Lung (tissue), 12 donors: Measurements from ENCODE around the gene LPAR1. TPM values are rescaled to one million over a fixed set of nuclear protein-coding genes. Genes with fewer than 3 reads are reported as not detected.

Experiments used
- ATAC-seq: fragments of 200-7000 bp; cut with Tn5 transposase; one replicate; pipeline ENCODE4 v1.9.1; 2020; ENCODE audit warnings: moderate number of reproducible peaks; ENCODE audit not compliant: insufficient read depth, low FRiP score
- DNase-seq, 3 donors: peaks; one replicate each; pipeline ENCODE4 v3.0.0-alpha.2; 2013 to 2017
- H3K27ac ChIP-seq, 2 donors: one replicate each; pipeline ENCODE4 v1.5.1; 2013; ENCODE audit warnings: mild to moderate bottlenecking in 2 of 2, moderate library complexity in 2 of 2, control low read depth in 1 of 2, inconsistent platforms in 1 of 2, low read depth in 1 of 2, low read length in 1 of 2
- H3K27me3 ChIP-seq, 3 donors: one replicate each; pipeline ENCODE4 v1.5.1; 2013; ENCODE audit warnings: low read length in 2 of 3; ENCODE audit not compliant: control insufficient read depth in 3 of 3, insufficient read depth in 3 of 3
- H3K36me3 ChIP-seq, 4 donors: one replicate each; pipeline ENCODE4 v1.5.1; 2013; ENCODE audit warnings: low read length in 4 of 4, mild to moderate bottlenecking in 1 of 4, moderate library complexity in 1 of 4; ENCODE audit not compliant: control insufficient read depth in 4 of 4, insufficient read depth in 4 of 4
- H3K4me1 ChIP-seq, 5 donors: one replicate each; pipeline ENCODE4 v1.5.1; 2013; ENCODE audit warnings: low read length in 5 of 5, mild to moderate bottlenecking in 2 of 5, moderate library complexity in 1 of 5; ENCODE audit not compliant: control insufficient read depth in 5 of 5, insufficient read depth in 5 of 5
- H3K4me3 ChIP-seq: one replicate; pipeline ENCODE4 v1.5.1; 2013; ENCODE audit warnings: mild to moderate bottlenecking, control low read depth, moderate library complexity
- H3K9ac ChIP-seq, 2 donors: one replicate each; pipeline ENCODE4 v1.5.1; 2013; ENCODE audit warnings: low read length in 2 of 2, control low read depth in 1 of 2; ENCODE audit not compliant: insufficient read depth in 1 of 2
- H3K9me3 ChIP-seq, 4 donors: one replicate each; pipeline ENCODE4 v1.5.1; 2013; ENCODE audit warnings: low read length in 3 of 4, mild to moderate bottlenecking in 1 of 4, moderate library complexity in 1 of 4; ENCODE audit not compliant: control insufficient read depth in 4 of 4, insufficient read depth in 3 of 4
- WGBS, 2 donors: extraction: QIAGEN DNeasy Blood & Tissue Kit; methylation state at CpG; one replicate each; pipeline ENCODE4 v1.1.7; 2013; 5-methylcytosine and 5-hydroxymethylcytosine counted together
- polyA plus RNA-seq, 2 donors: library from polyadenylated mRNA; stranded (reverse); fragments of 200-250 nt; gene quantifications; one replicate each; pipeline ENCODE4 v1.2.1, GENCODE V29; 2013
- total RNA-seq, 2 donors: library from RNA; depleted of rRNA in 1 of 2; stranded (reverse); fragments of >200 nt in 1 of 2; gene quantifications; one replicate each; pipeline ENCODE4 v1.2.1, GENCODE V29; 2014 to 2021
- TF ChIP-seq, protein P1 (sequence below): IDR thresholded peaks from 2 replicates; pipeline ENCODE4 v1.5.1; 2012; ENCODE audit warnings: mild to moderate bottlenecking; ENCODE audit errors: control extremely low read depth, extremely low read depth
- donor health status: control.
- donor health status: control.
- donor health status: Bipolar disorder and iron deficiency.
- donor health status: healthy.
- donor health status: DM: yes; HTN: yes; CAD: no.

LPAR1 gene
- total and polyA plus RNA-seq, 4 donors, result 5.2 to 47.6 (median 23.3) TPM

GRCh38 chr9:111063332-111063731, 25.1 kb upstream of the LPAR1 start:
- H3K9ac ChIP-seq, result no peak overlapping the region
- DNase-seq, result no peak
- H3K36me3 ChIP-seq, result no peaks in the 10 kb centered on the region
- ATAC-seq, result no peak
- H3K27me3 ChIP-seq, result no peaks in the 10 kb centered on the region
- H3K4me3 ChIP-seq, result no peak overlapping the region
- TF ChIP-seq, protein P1, sequence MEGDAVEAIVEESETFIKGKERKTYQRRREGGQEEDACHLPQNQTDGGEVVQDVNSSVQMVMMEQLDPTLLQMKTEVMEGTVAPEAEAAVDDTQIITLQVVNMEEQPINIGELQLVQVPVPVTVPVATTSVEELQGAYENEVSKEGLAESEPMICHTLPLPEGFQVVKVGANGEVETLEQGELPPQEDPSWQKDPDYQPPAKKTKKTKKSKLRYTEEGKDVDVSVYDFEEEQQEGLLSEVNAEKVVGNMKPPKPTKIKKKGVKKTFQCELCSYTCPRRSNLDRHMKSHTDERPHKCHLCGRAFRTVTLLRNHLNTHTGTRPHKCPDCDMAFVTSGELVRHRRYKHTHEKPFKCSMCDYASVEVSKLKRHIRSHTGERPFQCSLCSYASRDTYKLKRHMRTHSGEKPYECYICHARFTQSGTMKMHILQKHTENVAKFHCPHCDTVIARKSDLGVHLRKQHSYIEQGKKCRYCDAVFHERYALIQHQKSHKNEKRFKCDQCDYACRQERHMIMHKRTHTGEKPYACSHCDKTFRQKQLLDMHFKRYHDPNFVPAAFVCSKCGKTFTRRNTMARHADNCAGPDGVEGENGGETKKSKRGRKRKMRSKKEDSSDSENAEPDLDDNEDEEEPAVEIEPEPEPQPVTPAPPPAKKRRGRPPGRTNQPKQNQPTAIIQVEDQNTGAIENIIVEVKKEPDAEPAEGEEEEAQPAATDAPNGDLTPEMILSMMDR, result no peak
- no peak overlapping the region for H3K27ac ChIP-seq
- 83 to 92% methylated on average over 3 of the region's 3 CpGs for WGBS, 2 donors
- H3K4me1 ChIP-seq, result peaks cover 0 to 25% (median 0%) of the 10 kb centered on the region in 5 donors
- H3K9me3 ChIP-seq, result peaks cover 0 to 2% (median 0%) of the 10 kb centered on the region in 4 donors

GRCh38 chr9:111058166-111058565, 19.9 kb upstream of the LPAR1 start:
- DNase-seq (no peak), ATAC-seq (no peak)
- Histone ChIP-seq H3K27ac (no peak overlapping the region), H3K4me3 (no peak overlapping the region), H3K27me3 (no peaks in the 10 kb centered on the region), H3K4me1 (peaks cover 0 to 10% (median 0%) of the 10 kb centered on the region in 5 donors), H3K9ac (no peak overlapping the region), H3K36me3 (no peaks in the 10 kb centered on the region), H3K9me3 (peaks cover 0 to 2% (median 0%) of the 10 kb centered on the region in 4 donors)
- TF ChIP-seq, protein P1, result no peak
- 75 to 87% methylated on average over 3 of the region's 3 CpGs for WGBS, 2 donors

GRCh38 chr9:111056538-111056937, 18.3 kb upstream of the LPAR1 start:
- WGBS, 2 donors, result 55 to 77% methylated on average over 3 of the region's 3 CpGs

More at GRCh38 chr9:111056538-111056937, 18.3 kb upstream of the LPAR1 start:
- Histone ChIP-seq H3K4me1 (peaks cover 0 to 10% (median 0%) of the 10 kb centered on the region in 5 donors), H3K9me3 (peaks cover 0 to 2% (median 0%) of the 10 kb centered on the region in 4 donors), H3K27ac (no peak overlapping the region), H3K4me3 (no peak overlapping the region), H3K9ac (no peak overlapping the region), H3K36me3 (no peaks in the 10 kb centered on the region), H3K27me3 (no peaks in the 10 kb centered on the region)
- DNase-seq (peak in 2 of 3 donors; percentile 54 to 67), ATAC-seq (no peak)
- TF ChIP-seq, protein P1, result no peak
